GM19043 (cell line): ENCODE measurements around the gene ZMYM3.
A peak's percentile ranks its signal among the peaks of the same experiment; 100 is the strongest.

Experiments used
- ATAC-seq: cut with Tn5 transposase; IDR thresholded peaks from one replicate; pipeline ENCODE4 v1.9.1; 2021; ENCODE audit warnings: low read depth; ENCODE audit not compliant: unreplicated experiment

The ZMYM3 gene

DNA sequence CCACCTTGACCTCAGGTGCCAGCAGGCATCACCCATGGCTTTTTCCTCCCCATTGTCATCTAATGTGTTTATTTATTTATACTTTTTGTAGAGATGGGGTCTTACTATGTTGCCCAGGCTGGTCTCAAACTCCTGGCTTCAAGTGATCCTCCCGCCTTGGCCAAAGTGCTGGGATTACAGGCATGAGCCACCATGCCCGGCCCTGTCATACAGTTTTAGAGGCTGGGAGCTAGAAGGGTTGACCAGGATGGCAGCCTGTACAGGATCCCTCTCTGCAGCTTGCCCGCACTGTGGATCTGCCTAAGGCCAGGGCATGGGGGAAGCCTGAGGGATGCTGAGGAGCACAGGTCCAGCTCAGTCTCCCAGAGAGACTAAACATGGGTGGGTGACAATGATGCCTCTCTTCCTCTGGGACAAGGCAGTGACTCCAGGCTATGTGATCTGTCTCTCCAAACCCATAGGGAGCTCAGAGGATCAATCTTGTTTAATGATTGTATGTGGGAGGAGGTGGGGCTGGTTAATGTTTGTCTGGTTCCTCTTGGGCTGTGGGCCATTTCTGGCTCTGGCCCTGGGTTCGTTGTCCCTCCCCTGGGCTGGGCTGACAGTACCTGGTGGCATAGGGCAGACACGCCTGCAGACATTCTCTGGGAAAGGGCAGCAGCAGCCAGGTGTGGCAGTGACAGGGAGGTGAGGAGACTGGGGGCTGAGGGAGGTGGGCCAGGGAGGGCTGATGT lies 39.2 kb downstream of the ZMYM3 start:
- ATAC-seq, result no peak

DNA sequence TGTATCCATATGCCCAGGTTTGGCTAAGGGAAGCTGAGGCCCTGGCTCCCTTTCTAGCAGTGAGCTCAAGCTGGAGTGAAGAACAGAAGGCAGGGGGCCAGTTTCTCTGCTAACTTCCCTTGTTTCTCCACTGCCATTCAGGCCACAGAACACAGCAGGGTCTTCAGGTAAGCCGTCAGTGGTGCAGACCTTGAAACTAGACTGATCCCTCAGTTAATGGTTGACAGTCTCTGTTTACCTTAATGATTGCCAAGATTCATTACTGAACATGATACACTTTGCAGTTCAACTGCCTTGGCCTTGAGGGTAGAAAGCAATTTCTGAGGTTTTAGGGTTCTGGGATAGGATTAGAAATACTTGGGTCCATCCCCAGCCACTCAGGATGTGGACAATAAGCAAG lies 39.8 kb downstream of the ZMYM3 start:
- no peak for ATAC-seq

DNA sequence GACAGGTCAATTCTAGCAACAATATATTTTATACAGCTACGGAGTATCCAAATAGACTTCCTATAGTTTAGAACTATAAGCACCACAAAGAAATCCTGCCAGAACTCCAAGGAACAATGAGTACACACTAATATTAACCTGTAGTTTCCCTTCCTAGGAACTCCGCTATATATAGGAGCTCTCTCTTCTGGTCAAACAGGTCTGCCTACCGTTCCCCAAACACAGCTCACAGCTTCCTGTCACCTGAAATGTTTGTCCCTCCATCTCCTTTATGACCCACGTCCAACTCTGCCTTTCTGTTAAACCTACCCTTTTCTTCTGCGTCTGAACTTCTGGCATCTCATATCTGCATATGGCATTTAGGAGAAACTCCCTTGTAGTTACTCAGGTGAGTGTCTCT lies 41.4 kb downstream of the ZMYM3 start:
- ATAC-seq, result no peak

DNA sequence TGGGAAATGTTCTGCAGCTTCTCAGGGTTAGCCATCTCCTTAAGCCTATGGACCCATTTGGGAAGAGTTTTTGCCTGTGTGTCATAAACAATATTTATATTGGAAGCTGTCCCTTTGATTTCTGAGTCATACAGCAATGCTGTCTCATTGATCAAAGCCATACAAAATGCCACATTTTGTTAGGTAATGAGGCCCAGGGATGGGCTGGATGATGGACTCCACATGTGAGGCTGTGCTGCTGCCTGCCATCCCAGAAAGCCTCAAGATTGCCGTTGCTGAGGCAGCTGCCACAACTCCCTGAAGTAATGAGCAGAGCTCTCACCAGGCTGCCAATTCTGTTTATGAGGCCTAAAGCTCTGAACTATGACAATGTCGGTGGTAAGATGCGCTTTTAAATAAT lies 43.1 kb downstream of the ZMYM3 start:
- ATAC-seq, result no peak

DNA sequence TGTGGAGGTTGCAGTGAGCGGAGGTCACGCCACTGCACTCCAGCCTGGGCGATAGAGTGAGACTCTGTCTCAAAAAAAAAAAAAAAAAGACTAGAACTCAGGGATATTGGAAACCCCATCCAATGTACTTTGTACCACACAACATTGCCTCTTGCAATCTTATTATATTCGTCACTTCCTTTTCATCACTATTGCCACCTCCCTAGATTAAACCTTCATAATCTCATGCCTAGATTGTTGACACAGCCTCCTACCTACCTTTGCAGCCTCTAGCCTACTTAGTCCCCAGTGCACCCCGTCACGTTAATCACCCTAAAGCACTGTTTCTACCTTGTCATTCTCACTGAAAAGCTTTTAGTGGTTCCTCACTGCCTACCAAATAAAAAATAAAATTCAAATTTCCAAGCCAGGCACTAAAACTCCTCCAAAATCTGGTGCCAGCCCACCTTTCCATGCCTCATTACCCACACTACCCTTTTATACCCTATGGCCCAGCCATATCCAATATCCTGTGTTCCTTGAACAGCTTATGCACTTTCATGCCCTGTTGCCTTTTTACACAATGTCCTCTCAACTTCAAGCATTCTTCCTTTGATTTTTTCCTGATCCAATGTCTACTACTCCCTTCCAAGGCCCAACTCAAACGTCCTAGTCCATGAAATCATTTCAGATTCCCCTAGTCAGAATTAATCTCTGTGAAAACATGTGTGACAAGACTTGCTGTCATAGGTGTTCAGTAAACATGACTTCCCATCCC lies 54.5 kb downstream of the ZMYM3 start:
- ATAC-seq, result no peak

DNA sequence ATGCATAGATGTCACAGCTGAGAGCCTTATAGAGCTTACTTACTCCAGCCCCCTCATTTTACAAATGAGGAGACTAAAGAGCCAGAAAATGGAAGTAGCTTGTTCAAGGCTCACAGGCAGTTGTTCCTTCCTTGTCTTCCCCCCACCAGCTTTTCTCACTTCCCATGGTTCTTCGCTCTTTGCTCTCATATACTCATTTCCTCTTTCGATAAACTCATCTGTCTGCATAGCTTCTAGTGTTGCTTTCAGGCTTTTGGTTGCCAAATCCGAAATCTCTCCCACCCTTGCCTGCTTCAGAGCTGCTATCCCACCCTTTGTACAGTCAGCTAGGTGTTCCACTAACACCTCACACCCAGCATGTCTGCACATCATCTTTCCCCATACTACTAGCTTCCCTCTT lies 55.9 kb downstream of the ZMYM3 start:
- ATAC-seq, result peak; percentile 80

DNA sequence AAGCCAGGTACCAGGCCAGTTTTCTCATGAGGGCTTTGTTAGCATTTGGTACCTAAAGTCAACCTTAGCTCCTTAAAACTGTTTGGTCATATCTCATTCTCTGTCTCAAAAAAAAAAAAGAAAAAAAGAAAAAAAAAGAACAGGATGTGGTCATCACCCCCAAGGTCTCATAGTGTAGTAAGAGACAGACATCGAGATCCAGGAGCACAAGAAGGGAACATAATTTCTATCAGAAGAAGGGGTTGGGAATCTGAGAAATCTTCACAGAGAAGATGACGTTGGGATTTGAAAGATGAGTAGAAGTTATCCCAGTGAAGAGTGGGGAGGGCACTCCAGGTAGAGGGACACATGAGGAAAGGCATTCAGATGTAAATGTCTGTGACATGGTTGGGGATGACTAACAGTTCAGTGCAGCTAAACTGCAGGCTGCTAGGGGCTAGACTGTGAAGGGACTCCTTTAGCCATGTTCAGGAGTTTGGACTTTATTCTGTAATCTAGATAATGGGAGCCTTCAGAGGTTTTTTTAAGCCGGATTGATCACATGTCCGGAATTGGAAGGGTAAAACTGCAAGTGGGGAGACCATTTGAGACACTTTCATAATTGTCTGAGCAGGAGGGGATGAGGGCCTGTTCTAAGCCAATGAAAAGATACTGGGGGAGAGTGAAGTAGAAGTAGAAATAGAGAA lies 57.8 kb downstream of the ZMYM3 start:
- peak; percentile 46 for ATAC-seq

DNA sequence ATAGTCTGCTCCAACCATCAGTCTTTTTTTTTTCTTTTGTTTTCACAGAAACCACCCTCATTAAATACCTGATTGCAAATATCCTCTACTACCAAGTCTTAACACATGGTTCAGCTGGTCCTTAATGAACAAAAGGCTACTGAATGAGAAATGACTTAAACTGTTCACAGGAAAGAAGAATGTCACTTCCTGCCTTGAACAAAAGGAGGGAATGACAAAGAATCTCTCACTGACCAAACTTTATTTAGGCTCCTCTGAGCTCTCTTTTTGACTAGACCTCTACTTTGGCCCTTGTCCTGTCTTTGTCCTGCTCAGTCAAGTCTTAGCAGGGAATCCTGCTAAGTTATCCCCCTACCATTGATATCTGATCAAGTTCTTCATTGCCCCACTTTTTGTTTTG lies 62.7 kb downstream of the ZMYM3 start:
- no peak for ATAC-seq
